HCT116 (cell line): Measurements from ENCODE around the gene GLI3. TPM values are rescaled to one million over a fixed set of nuclear protein-coding genes. Genes with fewer than 3 reads are reported as not detected.

Source experiments
- ATAC-seq: fragments of 200-7000 bp; cut with Tn5 transposase; 2 replicates; pipeline ENCODE4 v1.9.1; 2020; ENCODE audit warnings: mild to moderate bottlenecking, moderate library complexity
- BruUV-seq: library from RNA; stranded (reverse); fragments of 400-500 nt; replicated peaks from 2 replicates; lab custom pipeline; 2021; lab: Mats Ljungman, UMichigan
- CTCF ChIA-PET: fragments of 300-600 bp; sonication (Branson Sonifier 250); formaldehyde crosslinking; loops from one replicate; lab custom pipeline; 2021; ENCODE audit warnings: antibody characterized with exemption; lab: Charles Lee
- POLR2A ChIA-PET: fragments of 300-600, 350-600 bp; sonication (Branson Sonifier 250); formaldehyde crosslinking; loops from one replicate; lab custom pipeline; 2021; ENCODE audit warnings: antibody characterized with exemption; lab: Charles Lee
- RAD21 ChIA-PET, 2 experiments: fragments of 300-600 bp; sonication (Branson Sonifier 250); formaldehyde crosslinking; loops; one replicate each; lab custom pipeline; 2023; ENCODE audit warnings: low total read pairs in 2 of 2; ENCODE audit not compliant: uncharacterized antibody in 2 of 2, unreplicated experiment in 2 of 2, low non-redundant PET in 1 of 2; lab: Charles Lee
- DNase-seq: peaks from one replicate; pipeline ENCODE4 v3.0.0-alpha.2; 2010; ENCODE audit warnings: low read depth, low spot score
- H2AFZ ChIP-seq: fragments of 200-600 bp; shearing (Covaris generic), sonication (generic); 2 replicates; pipeline ENCODE4 v1.6.1; 2017; ENCODE audit warnings: low read depth, mixed run types, mixed read lengths, antibody characterized with exemption, low read length; ENCODE audit not compliant: poor library complexity, severe bottlenecking
- H3K27ac ChIP-seq: 2 replicates; pipeline ENCODE4 v1.5.1; 2012; ENCODE audit warnings: low read depth, low read length
- H3K27me3 ChIP-seq: fragments of 200-600 bp; sonication (generic); 2 replicates; pipeline ENCODE4 v1.6.1; 2016; ENCODE audit warnings: mixed run types, low read length, mixed read lengths; ENCODE audit not compliant: insufficient read depth
- H3K36me3 ChIP-seq, 2 experiments: fragments of 200-500 bp in 1 of 2; fragments of 200-600 bp in 1 of 2; sonication (Bioruptor generic) in 1 of 2; sonication (generic) in 1 of 2; 2 replicates each; pipeline versions ENCODE4 v1.5.1 to v1.6.1; 2014 to 2016; ENCODE audit warnings: low read length in 2 of 2, inconsistent platforms in 1 of 2, mixed read lengths in 1 of 2, mixed run types in 1 of 2; ENCODE audit not compliant: insufficient read depth in 2 of 2, control insufficient read depth in 1 of 2
- H3K4me1 ChIP-seq, 2 experiments: fragments of 200-600 bp in 1 of 2; sonication (generic) in 1 of 2; 2 replicates each; pipeline versions ENCODE4 v1.5.1 to v1.6.1; 2012 to 2017; ENCODE audit warnings: low read length in 2 of 2, inconsistent platforms in 1 of 2, mild to moderate bottlenecking in 1 of 2, mixed read lengths in 1 of 2, mixed run types in 1 of 2, moderate library complexity in 1 of 2; ENCODE audit not compliant: insufficient read depth in 2 of 2, control insufficient read depth in 1 of 2
- H3K4me2 ChIP-seq: fragments of 200-600 bp; sonication (generic); 2 replicates; pipeline ENCODE4 v1.6.1; 2017; ENCODE audit warnings: mixed run types, low read length, mixed read lengths
- H3K4me3 ChIP-seq, 2 experiments: fragments of 200-600 bp in 1 of 2; sonication (generic) in 1 of 2; replicated peaks in 1 of 2; 2 replicates each; pipeline ENCODE4 v1.5.1; 2011 to 2016; ENCODE audit warnings: low read length in 2 of 2, control low read depth in 1 of 2, low read depth in 1 of 2, mild to moderate bottlenecking in 1 of 2, mixed read lengths in 1 of 2, mixed run types in 1 of 2
- H3K79me2 ChIP-seq: fragments of 200-600 bp; sonication (generic); 2 replicates; pipeline ENCODE4 v1.6.1; 2017; ENCODE audit warnings: mild to moderate bottlenecking, mixed run types, low read length, moderate library complexity, mixed read lengths; ENCODE audit not compliant: insufficient read depth
- H3K9ac ChIP-seq: fragments of 200-600 bp; sonication (generic); 2 replicates; pipeline ENCODE4 v1.6.1; 2016; ENCODE audit warnings: low read length, mixed read lengths
- H3K9me2 ChIP-seq: fragments of 200-600 bp; sonication (generic), shearing (Covaris generic); 2 replicates; pipeline ENCODE4 v1.6.1; 2017; ENCODE audit warnings: mixed run types, mild to moderate bottlenecking, moderate library complexity; ENCODE audit not compliant: insufficient read depth
- H3K9me3 ChIP-seq, 2 experiments: fragments of 200-500 bp in 1 of 2; fragments of 200-600 bp in 1 of 2; sonication (Bioruptor generic) in 1 of 2; sonication (generic) in 1 of 2; 2 replicates each; pipeline ENCODE4 v1.6.1; 2014 to 2017; ENCODE audit warnings: low read length in 2 of 2, mixed read lengths in 2 of 2, inconsistent platforms in 1 of 2, low read depth in 1 of 2, mild to moderate bottlenecking in 1 of 2, mixed run types in 1 of 2, moderate library complexity in 1 of 2; ENCODE audit not compliant: control insufficient read depth in 1 of 2, insufficient read depth in 1 of 2
- H4K20me1 ChIP-seq: fragments of 200-600 bp; sonication (generic), shearing (Covaris generic); 2 replicates; pipeline ENCODE4 v1.6.1; 2017; ENCODE audit warnings: mixed run types, mild to moderate bottlenecking, moderate library complexity; ENCODE audit not compliant: insufficient read depth
- CBX3 ChIP-seq: IDR thresholded peaks from 2 replicates; pipeline ENCODE4 v1.6.1; 2012; ENCODE audit warnings: low read depth
- EGR1 ChIP-seq: IDR thresholded peaks from 2 replicates; pipeline ENCODE4 v1.6.1; 2012; ENCODE audit warnings: low read depth
- ELF1 ChIP-seq: IDR thresholded peaks from 2 replicates; pipeline ENCODE4 v1.6.1; 2012; ENCODE audit warnings: low read depth, borderline replicate concordance
- EZH2 ChIP-seq: fragments of 200-600 bp; sonication (generic); IDR thresholded peaks from 2 replicates; pipeline ENCODE4 v1.6.1; 2017; ENCODE audit warnings: antibody characterized with exemption, mixed run types
- EZH2phosphoT487 ChIP-seq: fragments of 200-600 bp; IDR thresholded peaks from 2 replicates; pipeline ENCODE4 v1.6.1; 2018; ENCODE audit warnings: antibody characterized with exemption, borderline replicate concordance
- FOSL1 ChIP-seq: IDR thresholded peaks from 2 replicates; pipeline ENCODE4 v1.6.1; 2012; ENCODE audit warnings: low read depth
- JUND ChIP-seq: IDR thresholded peaks from 2 replicates; pipeline ENCODE4 v1.6.1; 2012
- MAX ChIP-seq: IDR thresholded peaks from 2 replicates; pipeline ENCODE4 v1.6.1; 2012
- POLR2A ChIP-seq: IDR thresholded peaks from 2 replicates; pipeline ENCODE4 v1.7.0; 2011; ENCODE audit warnings: borderline replicate concordance; ENCODE audit not compliant: insufficient read depth, insufficient read length; ENCODE audit errors: extremely low read depth
- RAD21 ChIP-seq: IDR thresholded peaks from 2 replicates; pipeline ENCODE4 v1.6.1; 2012; ENCODE audit warnings: low read depth, mild to moderate bottlenecking
- SIN3A ChIP-seq: IDR thresholded peaks from 2 replicates; pipeline ENCODE4 v1.6.1; 2012; ENCODE audit warnings: low read depth
- TCF7L2 ChIP-seq: IDR thresholded peaks from 2 replicates; pipeline ENCODE4 v1.7.0; 2011; ENCODE audit warnings: borderline replicate concordance, inconsistent platforms; ENCODE audit not compliant: insufficient read depth, insufficient read length; ENCODE audit errors: extremely low read depth
- YY1 ChIP-seq: IDR thresholded peaks from 2 replicates; pipeline ENCODE4 v1.6.1; 2011; ENCODE audit warnings: low read length, low read depth, moderate library complexity, mild to moderate bottlenecking; ENCODE audit not compliant: insufficient replicate concordance; ENCODE audit errors: extremely low read depth
- ZBTB33 ChIP-seq: IDR thresholded peaks from 2 replicates; pipeline ENCODE4 v1.6.1; 2011; ENCODE audit warnings: mild to moderate bottlenecking, low read length, moderate library complexity; ENCODE audit not compliant: insufficient replicate concordance; ENCODE audit errors: extremely low read depth
- ZFX ChIP-seq: fragments of 450-650 bp; IDR thresholded peaks from 2 replicates; pipeline ENCODE4 v1.6.1; 2017
- ZNF274 ChIP-seq: fragments of 200-500 bp; sonication (Bioruptor generic); IDR thresholded peaks from 2 replicates; pipeline ENCODE4 v1.6.1; 2014; ENCODE audit warnings: mild to moderate bottlenecking, low read depth, low read length, inconsistent platforms
- intact Hi-C: fragments of 100-400 bp; cut with micrococcal nuclease; formaldehyde crosslinking; loops from 2 replicates; pipeline ENCODE4 v1.10.0; 2022
- total RNA-seq: library from RNA; stranded (reverse); gene quantifications from one replicate; pipeline ENCODE4 v1.2.1, GENCODE V29; 2021; ENCODE audit not compliant: unreplicated experiment

The GLI3 gene
- total RNA-seq, 1 experiment from 2014 or later = 0.07 TPM

- Histone ChIP-seq H3K79me2 (no peaks in the 10 kb centered on the region), H3K27me3 (peaks cover 20% of the 10 kb centered on the region), H3K27ac (no peak overlapping the region), H3K4me2 (no peak overlapping the region), H3K9me2 (no peaks in the 10 kb centered on the region), H2AFZ (no peak overlapping the region), H3K36me3 (no peaks in the 10 kb centered on the region), H3K9ac (no peak overlapping the region), H3K9me3 (no peaks in the 10 kb centered on the region), H4K20me1 (no peaks in the 10 kb centered on the region), H3K4me3 (no peak overlapping the region), H3K4me1 (no peaks in the 10 kb centered on the region)
- RAD21 ChIA-PET = no interaction called here
- TF ChIP-seq POLR2A = no peak
- no peak for TF ChIP-seq ELF1
- no peak for TF ChIP-seq ZNF274
- TF ChIP-seq RAD21 = no peak
- TF ChIP-seq SIN3A = no peak
- no peak for TF ChIP-seq EZH2
- TF ChIP-seq EGR1 = no peak
- no peak for TF ChIP-seq MAX
- no peak for TF ChIP-seq YY1
- no peak for TF ChIP-seq CBX3
- TF ChIP-seq JUND = no peak
- no peak for TF ChIP-seq ZFX
- no peak for TF ChIP-seq EZH2phosphoT487
- no peak for TF ChIP-seq FOSL1
- no peak for TF ChIP-seq ZBTB33
- no peak for TF ChIP-seq TCF7L2
- CTCF ChIA-PET = no interaction called here
- POLR2A ChIA-PET = no interaction called here
- no peak for ATAC-seq
- intact Hi-C loops = loop anchor here (10.0 kb wide), 2 partner anchors 722 to 912 kb away; no protein-coding TSS in a partner anchor
- no peak for DNase-seq
- BruUV-seq = no TSS peak
Measured at GRCh38 chr7:41972776-41973175, 264.2 kb downstream of the GLI3 start.
